Limb (tissue), 2 donors: ENCODE measurements around the gene SLC25A42.

Experiments used
- DNase-seq, 2 donors: peaks; one replicate each; pipeline ENCODE4 v3.0.0-alpha.2; 2016; ENCODE audit errors: extremely low spot score in 2 of 2

SLC25A42 gene

GRCh38 chr19:19050731-19051130 lies 13.1 kb upstream of the SLC25A42 start:
- no peak for DNase-seq

GRCh38 chr19:19051478-19052213 lies 12.1 kb upstream of the SLC25A42 start:
- no peak for DNase-seq

GRCh38 chr19:19052921-19053320 lies 10.9 kb upstream of the SLC25A42 start:
- DNase-seq, result no peak

GRCh38 chr19:19053508-19054314 lies 10.1 kb upstream of the SLC25A42 start:
- peak in 1 of 2 donors; percentile 70 for DNase-seq

- DNase-seq, result no peak
Measured at GRCh38 chr19:19054315-19054938, 9.4 kb upstream of the SLC25A42 start.

GRCh38 chr19:19054939-19055440 lies 8.8 kb upstream of the SLC25A42 start:
- DNase-seq, result no peak

GRCh38 chr19:19055701-19056100 lies 8.1 kb upstream of the SLC25A42 start:
- DNase-seq, result no peak

GRCh38 chr19:19056636-19057275 lies 7.0 kb upstream of the SLC25A42 start:
- DNase-seq, result no peak

GRCh38 chr19:19057317-19057716 lies 6.5 kb upstream of the SLC25A42 start:
- no peak for DNase-seq

GRCh38 chr19:19057720-19058119 lies 6.1 kb upstream of the SLC25A42 start:
- no peak for DNase-seq

- no peak for DNase-seq
Measured at GRCh38 chr19:19059018-19059836, 4.6 kb upstream of the SLC25A42 start.

GRCh38 chr19:19059837-19060611 lies 3.8 kb upstream of the SLC25A42 start:
- no peak for DNase-seq

GRCh38 chr19:19061506-19061905 lies 2.3 kb upstream of the SLC25A42 start:
- no peak for DNase-seq

- DNase-seq, result no peak
Measured at GRCh38 chr19:19062454-19063182, 1.2 kb upstream of the SLC25A42 start.

- DNase-seq, result no peak
Measured at GRCh38 chr19:19064098-19064722, 416 bp downstream of the SLC25A42 start.

- DNase-seq, result no peak
Measured at GRCh38 chr19:19064811-19065745, 1.3 kb downstream of the SLC25A42 start.

GRCh38 chr19:19067276-19068072 lies 3.7 kb downstream of the SLC25A42 start:
- DNase-seq, result no peak
